HCT116 (cell line): ENCODE results near the gene PPP1R16B.

ENCODE experiments used
- CTCF ChIP-seq, 3 experiments: fragments of 200-600 bp in 1 of 3; sonication (generic) in 1 of 3; IDR thresholded peaks in 2 of 3; conservative IDR thresholded peaks in 1 of 3; 2 replicates each; pipeline ENCODE4 v1.5.1; 2012 to 2017; ENCODE audit warnings: low read depth in 2 of 3, low read length in 2 of 3, antibody characterized with exemption in 1 of 3, borderline replicate concordance in 1 of 3, control low read depth in 1 of 3, mild to moderate bottlenecking in 1 of 3, mixed read lengths in 1 of 3, mixed run types in 1 of 3, moderate library complexity in 1 of 3; ENCODE audit not compliant: insufficient read depth in 1 of 3
- EGR1 ChIP-seq: IDR thresholded peaks from 2 replicates; pipeline ENCODE4 v1.6.1; 2012; ENCODE audit warnings: low read depth
- EZH2 ChIP-seq: fragments of 200-600 bp; sonication (generic); IDR thresholded peaks from 2 replicates; pipeline ENCODE4 v1.6.1; 2017; ENCODE audit warnings: antibody characterized with exemption, mixed run types
- POLR2A ChIP-seq: IDR thresholded peaks from 2 replicates; pipeline ENCODE4 v1.7.0; 2011; ENCODE audit warnings: borderline replicate concordance; ENCODE audit not compliant: insufficient read depth, insufficient read length; ENCODE audit errors: extremely low read depth
- POLR2AphosphoS5 ChIP-seq: IDR thresholded peaks from 2 replicates; pipeline ENCODE4 v1.6.1; 2011; ENCODE audit warnings: mild to moderate bottlenecking, low read depth, low read length, moderate library complexity
- TCF7L2 ChIP-seq: IDR thresholded peaks from 2 replicates; pipeline ENCODE4 v1.7.0; 2011; ENCODE audit warnings: borderline replicate concordance, inconsistent platforms; ENCODE audit not compliant: insufficient read depth, insufficient read length; ENCODE audit errors: extremely low read depth

GRCh38 chr20:38931984-38932383 lies 126.5 kb downstream of the PPP1R16B start:
- TF ChIP-seq EZH2 (no peak), TCF7L2 (no peak), POLR2AphosphoS5 (no peak), CTCF (IDR thresholded peaks at IDR 0.05 in 2 of 3, conservative IDR thresholded peaks at IDR 0.05 in 1 of 3; ENCODE audit: borderline replicate concordance in 1 of 3, insufficient read depth in 1 of 3, low read depth in 2 of 3, low read length in 2 of 3) (no peak), EGR1 (no peak), POLR2A (no peak)
